CD4-positive, alpha-beta T cell treated with Interleukin-17A for 4 hours (primary cell): ENCODE data around the gene STRIP1.
"Not testable (repeated sequence)": the region's sequence is repeated elsewhere in the genome, so short reads cannot be mapped to it uniquely, and the experiment has no call there.

Source experiments
- DNase-seq: peaks from one replicate; pipeline ENCODE4 v3.0.0-alpha.2; 2020; ENCODE audit warnings: mixed read lengths

Gene STRIP1

GRCh38 chr1:110070671-110071242 is 36.3 kb downstream of the STRIP1 start, which contains the start of gene ALX3:
Gene ALX3, minus strand, starts transcription at chr1:110070672. Its CDS starts 60 bp downstream, at chr1:110070612.
- DNase-seq, result no peak

GRCh38 chr1:110074166-110074565 is 39.7 kb downstream of the STRIP1 start:
- DNase-seq, result no peak

GRCh38 chr1:110076789-110077500 is 42.5 kb downstream of the STRIP1 start:
- no peak for DNase-seq

- DNase-seq, result not testable (repeated sequence)
These were observed 45.6 kb downstream of the STRIP1 start for GRCh38 chr1:110079995-110080394.

- DNase-seq, result no peak
These were observed 46.6 kb downstream of the STRIP1 start for GRCh38 chr1:110081061-110081460.

- DNase-seq, result no peak
These were observed 48.1 kb downstream of the STRIP1 start for GRCh38 chr1:110082477-110082876.

- DNase-seq, result no peak
These were observed 48.8 kb downstream of the STRIP1 start for GRCh38 chr1:110083061-110083865.

GRCh38 chr1:110083866-110084226 is 49.4 kb downstream of the STRIP1 start:
- DNase-seq, result no peak

GRCh38 chr1:110084227-110085078 is 50.0 kb downstream of the STRIP1 start:
- peak; percentile 23 for DNase-seq

GRCh38 chr1:110085671-110086070 is 51.2 kb downstream of the STRIP1 start:
- no peak for DNase-seq

GRCh38 chr1:110086961-110087360 is 52.5 kb downstream of the STRIP1 start:
- DNase-seq, result no peak

- DNase-seq, result peak; percentile 39
These were observed 53.7 kb downstream of the STRIP1 start for GRCh38 chr1:110087812-110088738.

GRCh38 chr1:110088739-110089316 is 54.4 kb downstream of the STRIP1 start:
- DNase-seq, result no peak

- no peak for DNase-seq
These were observed 55.3 kb downstream of the STRIP1 start for GRCh38 chr1:110089561-110090275.

- DNase-seq, result no peak
These were observed 57.0 kb downstream of the STRIP1 start for GRCh38 chr1:110091381-110091780.

GRCh38 chr1:110091791-110092190 is 57.4 kb downstream of the STRIP1 start:
- no peak for DNase-seq

GRCh38 chr1:110092991-110093390 is 58.6 kb downstream of the STRIP1 start:
- no peak for DNase-seq

- no peak for DNase-seq
These were observed 60.7 kb downstream of the STRIP1 start for GRCh38 chr1:110094931-110095654.

- no peak for DNase-seq
These were observed 63.2 kb downstream of the STRIP1 start for GRCh38 chr1:110097507-110098221.
